Activated T-helper 1 cell treated with anti-CD3 and anti-CD28 coated beads, Interleukin-12 subunit alpha, Interleukin-12 subunit beta, Interleukin-2, Interleukin-4 antibody, amounts not matched to agents 30 ng/mL and 10 ng/mL and 1 ng/mL, durations not matched to agents 14 hours and 24 hours and 36 hours (primary cell): ENCODE measurements around the gene TUBB1. TPM values are rescaled to one million over a fixed set of nuclear protein-coding genes. Genes with fewer than 3 reads are reported as not detected.
A peak's percentile ranks its signal among the peaks of the same experiment; 100 is the strongest.

Source experiments
- DNase-seq: peaks from one replicate; pipeline ENCODE4 v3.0.0; 2021; ENCODE audit warnings: low spot score
- H3K27ac Mint-ChIP-seq: one replicate; pipeline ENCODE4 v1.8.0; 2021; ENCODE audit warnings: mild to moderate bottlenecking, mixed read lengths
- H3K27me3 Mint-ChIP-seq: one replicate; pipeline ENCODE4 v1.8.0; 2022; ENCODE audit warnings: mild to moderate bottlenecking, moderate library complexity, mixed read lengths; ENCODE audit not compliant: insufficient read depth
- H3K36me3 Mint-ChIP-seq: one replicate; pipeline ENCODE4 v1.8.0; 2021; ENCODE audit warnings: low read depth, mixed read lengths
- H3K4me1 Mint-ChIP-seq: one replicate; pipeline ENCODE4 v1.8.0; 2021; ENCODE audit warnings: low read depth, mixed read lengths
- H3K4me3 Mint-ChIP-seq: one replicate; pipeline ENCODE4 v1.8.0; 2021; ENCODE audit warnings: mild to moderate bottlenecking, moderate library complexity, mixed read lengths
- H3K9me3 Mint-ChIP-seq: one replicate; pipeline ENCODE4 v1.8.0; 2021; ENCODE audit warnings: mixed read lengths
- intact Hi-C: fragments of 100-400 bp; cut with micrococcal nuclease; formaldehyde crosslinking; loops from one replicate; pipeline ENCODE4 v1.15.1; 2024
- total RNA-seq: library from RNA; stranded (reverse); gene quantifications from 2 replicates; pipeline ENCODE4 v1.2.3, GENCODE V29; 2022

The TUBB1 gene
- total RNA-seq, 1 donor from 2014 or later = not detected

DNA sequence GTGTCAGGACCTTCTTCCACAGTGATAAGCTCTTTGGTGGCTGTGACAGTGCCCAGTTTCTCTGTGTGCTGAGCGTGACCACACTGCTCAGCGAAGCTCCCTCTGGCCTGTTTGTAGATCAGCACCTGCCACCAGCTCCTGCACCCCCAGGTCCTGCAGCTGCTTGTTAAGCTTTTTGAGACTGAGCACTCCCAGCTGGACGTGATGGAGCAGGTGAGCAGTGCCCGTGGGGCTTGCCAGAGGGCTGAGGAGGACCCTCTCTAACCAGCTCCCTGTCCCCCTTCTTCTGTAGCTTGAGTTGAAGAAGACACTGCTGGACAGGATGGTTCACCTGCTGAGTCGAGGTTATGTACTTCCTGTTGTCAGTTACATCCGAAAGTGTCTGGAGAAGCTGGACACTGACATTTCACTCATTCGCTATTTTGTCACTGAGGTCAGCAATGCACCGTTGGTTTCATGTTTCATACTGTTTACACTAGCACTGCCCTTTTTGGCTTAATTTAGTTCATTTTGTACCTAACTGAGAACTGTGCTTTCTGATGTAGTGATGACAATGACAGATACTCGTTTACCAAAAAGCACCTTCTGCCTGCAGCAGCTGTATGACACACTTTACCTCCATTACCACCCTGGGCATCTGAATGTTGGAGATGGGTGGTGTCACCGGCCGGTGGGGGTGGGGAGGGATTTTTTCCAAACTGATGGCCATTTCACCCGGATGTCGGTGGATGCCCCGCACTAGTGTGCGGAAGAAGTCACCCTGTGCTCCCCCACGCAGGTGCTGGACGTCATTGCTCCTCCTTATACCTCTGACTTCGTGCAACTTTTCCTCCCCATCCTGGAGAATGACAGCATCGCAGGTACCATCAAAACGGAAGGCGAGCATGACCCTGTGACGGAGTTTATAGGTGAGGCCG, 25.6 kb upstream of the TUBB1 start:
- intact Hi-C loops = no loop called here
- H3K4me3 Mint-ChIP-seq = no peak overlapping the region
- no peaks in the 10 kb centered on the region for H3K27me3 Mint-ChIP-seq
- no peak for DNase-seq
- H3K27ac Mint-ChIP-seq = no peak overlapping the region
- H3K36me3 Mint-ChIP-seq = peaks cover 58% of the 10 kb centered on the region
- no peaks in the 10 kb centered on the region for H3K4me1 Mint-ChIP-seq
- H3K9me3 Mint-ChIP-seq = no peaks in the 10 kb centered on the region

DNA sequence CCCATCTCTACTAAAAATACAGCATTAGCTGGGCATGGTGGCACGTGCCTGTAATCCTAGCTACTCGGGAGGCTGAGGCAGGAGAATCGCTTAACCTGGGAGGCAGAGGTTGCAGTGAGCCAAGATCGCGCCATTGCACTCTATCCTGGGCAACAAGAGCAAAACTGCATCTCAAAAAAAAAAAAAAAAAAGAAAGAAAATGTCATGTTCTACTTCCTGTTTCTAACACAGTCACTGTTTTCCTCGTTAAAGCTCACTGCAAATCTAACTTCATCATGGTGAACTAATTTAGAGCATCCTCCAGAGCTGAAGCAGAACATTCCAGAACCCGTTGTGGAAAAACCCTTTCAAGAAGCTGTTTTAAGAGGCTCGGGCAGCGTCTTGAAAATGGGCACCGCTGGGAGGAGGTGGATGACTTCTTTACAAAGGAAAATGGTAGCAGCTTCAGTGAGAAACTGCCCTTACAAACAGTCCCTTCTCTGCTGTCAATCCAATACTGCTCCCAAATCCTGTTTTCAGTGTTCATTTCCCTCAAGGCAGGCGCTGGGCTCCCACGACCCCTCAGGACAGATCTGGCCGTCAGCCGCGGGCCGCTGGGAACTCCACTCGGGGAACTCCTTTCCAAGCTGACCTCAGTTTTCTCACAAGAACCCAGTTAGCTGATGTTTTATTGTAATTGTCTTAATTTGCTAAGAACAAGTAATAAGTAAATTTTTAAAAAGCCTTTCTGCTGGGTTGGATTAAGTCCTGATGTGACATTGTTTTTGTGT, 24.7 kb upstream of the TUBB1 start:
- no peak overlapping the region for H3K4me3 Mint-ChIP-seq
- intact Hi-C loops = no loop called here
- H3K27me3 Mint-ChIP-seq = no peaks in the 10 kb centered on the region
- DNase-seq = no peak
- H3K4me1 Mint-ChIP-seq = no peaks in the 10 kb centered on the region
- H3K27ac Mint-ChIP-seq = peak overlapping the region; percentile 29
- H3K36me3 Mint-ChIP-seq = peaks cover 49% of the 10 kb centered on the region
- H3K9me3 Mint-ChIP-seq = no peaks in the 10 kb centered on the region

DNA sequence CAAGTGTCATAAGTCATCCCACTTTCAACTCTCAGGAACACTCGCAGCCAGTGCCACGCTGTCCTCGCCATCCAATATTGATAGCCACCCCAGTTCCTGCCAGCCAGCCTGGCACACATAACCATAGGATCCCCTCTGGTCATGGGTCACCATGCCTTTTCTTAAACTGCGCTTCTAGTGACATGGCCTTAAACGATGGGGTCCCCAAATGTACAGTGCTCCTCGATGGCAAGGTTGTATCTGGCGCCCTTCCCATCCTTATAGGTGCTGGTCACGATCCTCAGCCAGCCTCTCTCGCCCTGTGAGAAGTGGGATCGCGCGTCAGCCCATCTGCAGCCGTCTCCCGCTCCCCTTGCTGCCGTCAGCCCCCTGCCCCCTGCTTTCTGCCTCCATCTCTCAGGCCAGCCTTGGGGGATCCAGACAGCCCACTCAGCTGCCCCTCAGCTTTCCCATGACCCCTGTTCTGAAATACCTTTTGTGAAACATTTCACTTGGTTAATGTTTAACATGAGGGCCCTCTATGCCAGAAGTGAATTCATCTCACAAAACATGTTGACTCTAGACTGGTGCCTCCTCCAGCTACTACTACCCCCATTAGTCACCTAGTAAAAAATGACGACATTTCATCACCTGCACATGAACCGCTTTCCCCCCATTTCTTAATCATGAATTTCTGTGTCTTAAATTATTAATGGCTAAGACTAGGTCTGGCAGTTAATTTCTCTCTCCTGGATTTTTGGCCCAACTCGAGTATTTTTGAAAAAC, 23.6 kb upstream of the TUBB1 start:
- no peak overlapping the region for H3K27ac Mint-ChIP-seq
- H3K4me3 Mint-ChIP-seq = no peak overlapping the region
- H3K9me3 Mint-ChIP-seq = no peaks in the 10 kb centered on the region
- no peak for DNase-seq
- H3K36me3 Mint-ChIP-seq = peaks cover 46% of the 10 kb centered on the region
- no peaks in the 10 kb centered on the region for H3K27me3 Mint-ChIP-seq
- no peaks in the 10 kb centered on the region for H3K4me1 Mint-ChIP-seq
- intact Hi-C loops = no loop called here

DNA sequence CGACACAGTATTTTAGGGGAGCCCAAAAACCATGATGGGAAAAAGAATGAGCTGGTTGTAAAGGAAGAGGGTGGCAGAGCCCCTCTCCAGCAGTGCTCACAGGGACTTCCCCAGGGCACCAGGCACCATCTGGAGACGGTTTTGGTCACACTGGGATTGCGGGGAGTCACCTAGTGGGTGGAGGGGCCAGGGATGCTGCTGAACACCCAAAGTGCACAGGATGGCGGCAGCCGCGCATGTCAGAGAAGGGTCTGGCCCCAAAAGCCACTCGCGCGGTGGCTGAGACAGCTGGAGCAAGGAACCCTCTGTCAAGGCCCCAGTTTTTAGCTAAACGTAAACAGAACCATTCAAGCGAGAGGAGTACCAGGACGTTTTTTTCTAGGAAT, 23.0 kb upstream of the TUBB1 start:
- no peak overlapping the region for H3K4me3 Mint-ChIP-seq
- H3K9me3 Mint-ChIP-seq = no peaks in the 10 kb centered on the region
- intact Hi-C loops = no loop called here
- H3K4me1 Mint-ChIP-seq = no peaks in the 10 kb centered on the region
- H3K36me3 Mint-ChIP-seq = peaks cover 41% of the 10 kb centered on the region
- H3K27me3 Mint-ChIP-seq = no peaks in the 10 kb centered on the region
- DNase-seq = no peak
- no peak overlapping the region for H3K27ac Mint-ChIP-seq

DNA sequence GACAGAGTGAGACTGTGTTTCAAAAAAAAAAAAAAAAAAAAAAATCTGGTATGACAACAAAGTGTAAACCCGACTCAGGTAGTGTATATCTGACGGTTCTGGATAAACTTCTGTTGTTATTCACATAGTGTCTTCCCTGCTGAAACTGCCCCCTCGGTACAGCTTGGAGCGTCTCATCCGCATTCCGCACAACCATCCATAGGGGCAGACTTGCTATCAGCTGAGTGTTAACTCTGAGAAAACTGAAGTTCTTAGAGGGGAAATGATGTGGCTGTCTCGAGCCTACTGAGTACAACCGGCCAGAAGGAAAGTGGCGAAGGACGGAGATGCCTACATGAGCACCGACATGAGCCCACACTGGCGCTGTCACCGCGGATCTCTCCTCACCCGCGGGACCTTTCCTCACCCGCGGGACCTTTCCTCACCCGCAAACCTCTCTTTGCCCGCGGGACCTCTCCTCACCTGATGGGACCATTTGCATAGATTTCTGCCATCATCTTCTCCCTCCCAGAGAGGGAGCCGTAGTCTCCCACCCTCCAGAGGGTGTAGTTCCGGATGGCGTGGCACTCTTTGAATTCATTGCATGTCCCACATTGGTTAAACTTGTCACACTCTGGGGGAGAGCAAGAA, 22.0 kb upstream of the TUBB1 start:
- Mint-ChIP-seq H3K36me3 (peaks cover 39% of the 10 kb centered on the region), H3K4me1 (peaks cover under 1% of the 10 kb centered on the region), H3K9me3 (no peaks in the 10 kb centered on the region), H3K27ac (no peak overlapping the region), H3K27me3 (no peaks in the 10 kb centered on the region), H3K4me3 (no peak overlapping the region)
- no peak for DNase-seq
- intact Hi-C loops = no loop called here

DNA sequence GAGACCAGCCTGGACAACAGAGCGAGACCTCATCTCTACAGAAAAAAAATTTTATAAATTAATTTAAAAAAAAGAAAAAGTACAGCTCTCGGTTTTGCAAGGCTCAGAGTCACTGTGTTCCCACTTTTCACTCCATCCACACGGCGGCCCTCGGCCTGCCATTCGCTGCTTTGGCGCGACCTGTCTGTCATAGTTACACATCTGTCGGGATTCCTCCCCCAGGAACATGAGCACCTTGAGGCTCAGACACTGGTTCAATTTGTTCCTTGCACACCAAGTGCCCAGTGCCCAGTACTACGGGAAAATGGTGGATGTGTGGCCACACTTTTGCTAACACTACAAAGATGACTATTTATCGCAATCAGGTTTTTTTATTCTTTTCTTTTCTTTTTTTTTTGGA, 20.6 kb upstream of the TUBB1 start:
- no peaks in the 10 kb centered on the region for H3K9me3 Mint-ChIP-seq
- no peaks in the 10 kb centered on the region for H3K27me3 Mint-ChIP-seq
- H3K4me3 Mint-ChIP-seq = no peak overlapping the region
- DNase-seq = no peak
- peaks cover 38% of the 10 kb centered on the region for H3K36me3 Mint-ChIP-seq
- H3K27ac Mint-ChIP-seq = no peak overlapping the region
- H3K4me1 Mint-ChIP-seq = peaks cover 13% of the 10 kb centered on the region
- intact Hi-C loops = no loop called here

DNA sequence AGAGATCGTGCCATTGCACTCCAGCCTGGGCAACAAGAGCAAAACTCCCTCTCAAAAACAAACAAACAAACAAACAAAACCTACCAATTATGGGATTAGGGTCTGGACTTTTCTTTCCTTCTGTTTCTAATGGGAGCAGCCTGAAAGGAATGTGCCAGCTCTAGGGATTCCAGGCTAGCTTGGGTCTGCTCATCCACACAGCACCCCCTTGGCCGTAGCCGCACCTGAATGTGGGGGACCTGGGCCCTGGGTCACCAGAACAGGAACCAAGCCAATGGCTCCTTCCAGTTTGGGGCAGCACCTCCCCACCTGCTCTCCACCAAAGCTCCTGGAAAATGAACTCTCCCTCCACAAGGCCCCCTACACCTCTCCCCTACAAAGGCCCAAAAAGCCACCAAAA, 18.9 kb upstream of the TUBB1 start:
- H3K4me1 Mint-ChIP-seq = peaks cover 30% of the 10 kb centered on the region
- DNase-seq = no peak
- H3K27me3 Mint-ChIP-seq = no peaks in the 10 kb centered on the region
- H3K36me3 Mint-ChIP-seq = peaks cover 34% of the 10 kb centered on the region
- H3K9me3 Mint-ChIP-seq = no peaks in the 10 kb centered on the region
- H3K27ac Mint-ChIP-seq = no peak overlapping the region
- intact Hi-C loops = no loop called here
- no peak overlapping the region for H3K4me3 Mint-ChIP-seq

DNA sequence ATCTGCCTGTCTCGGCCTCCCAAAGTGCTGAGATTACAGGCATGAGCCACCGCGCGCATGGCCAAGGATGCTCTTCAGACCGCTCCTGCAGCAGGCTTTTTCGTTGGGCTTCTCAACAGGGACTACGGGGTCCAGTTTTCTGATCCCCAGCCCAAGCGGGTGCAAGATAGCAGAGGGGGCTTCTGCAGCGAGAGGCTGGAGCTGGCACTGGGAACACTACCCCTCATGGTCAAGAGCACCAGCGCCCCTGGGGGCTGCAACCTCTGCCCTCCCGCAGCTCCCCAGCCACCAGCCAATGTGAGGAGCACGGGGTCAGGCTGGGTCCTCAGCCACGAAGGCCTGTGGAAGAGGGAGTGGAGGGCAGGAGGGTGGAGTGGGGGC, 18.2 kb upstream of the TUBB1 start:
- Mint-ChIP-seq H3K36me3 (peaks cover 27% of the 10 kb centered on the region), H3K4me1 (peaks cover 37% of the 10 kb centered on the region)
- intact Hi-C loops = no loop called here

DNA sequence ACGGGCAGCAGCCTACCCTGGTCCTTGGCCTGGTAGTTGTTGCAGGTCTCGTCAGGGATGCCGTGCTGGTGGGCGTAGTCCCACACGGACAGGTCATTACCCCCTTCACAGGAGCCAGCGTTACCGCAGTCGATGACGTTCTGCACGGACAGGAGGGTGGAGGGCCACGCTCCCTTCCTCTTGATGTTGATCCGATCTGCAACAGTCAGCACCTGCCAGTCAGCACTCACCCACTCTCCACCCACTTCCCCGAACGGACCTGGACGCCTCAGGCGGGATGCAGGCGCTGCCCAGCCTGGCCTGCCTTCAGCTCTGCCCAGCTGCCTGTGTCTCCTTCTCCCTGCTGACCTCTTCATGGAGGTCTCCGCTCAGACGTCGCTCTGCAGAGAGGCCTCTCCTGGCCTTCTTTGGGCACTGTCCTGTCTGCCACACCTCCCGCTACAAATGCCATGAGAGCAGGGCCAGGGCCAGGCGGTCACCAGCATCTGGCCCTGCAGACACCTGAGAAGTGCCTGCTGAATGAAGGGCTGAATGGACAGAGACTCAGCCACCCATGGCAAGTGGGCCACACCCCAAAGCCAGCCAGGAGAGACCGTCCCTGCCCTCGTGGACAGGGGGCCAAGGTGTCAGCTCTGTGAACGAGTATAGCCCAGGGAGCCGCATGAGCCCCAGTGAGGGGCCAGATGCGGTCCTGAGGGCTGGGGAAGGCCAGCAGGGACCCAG, 17.6 kb upstream of the TUBB1 start:
- H3K36me3 Mint-ChIP-seq = peaks cover 25% of the 10 kb centered on the region
- no peaks in the 10 kb centered on the region for H3K27me3 Mint-ChIP-seq
- no peak for DNase-seq
- peaks cover 39% of the 10 kb centered on the region for H3K4me1 Mint-ChIP-seq
- no peak overlapping the region for H3K4me3 Mint-ChIP-seq
- intact Hi-C loops = no loop called here
- no peak overlapping the region for H3K27ac Mint-ChIP-seq
- no peaks in the 10 kb centered on the region for H3K9me3 Mint-ChIP-seq

More for the DNA sequence above, 18.2 kb upstream of the TUBB1 start:
- H3K27me3 Mint-ChIP-seq = no peaks in the 10 kb centered on the region
- no peak overlapping the region for H3K27ac Mint-ChIP-seq
- H3K4me3 Mint-ChIP-seq = no peak overlapping the region
- H3K9me3 Mint-ChIP-seq = no peaks in the 10 kb centered on the region
- DNase-seq = no peak

DNA sequence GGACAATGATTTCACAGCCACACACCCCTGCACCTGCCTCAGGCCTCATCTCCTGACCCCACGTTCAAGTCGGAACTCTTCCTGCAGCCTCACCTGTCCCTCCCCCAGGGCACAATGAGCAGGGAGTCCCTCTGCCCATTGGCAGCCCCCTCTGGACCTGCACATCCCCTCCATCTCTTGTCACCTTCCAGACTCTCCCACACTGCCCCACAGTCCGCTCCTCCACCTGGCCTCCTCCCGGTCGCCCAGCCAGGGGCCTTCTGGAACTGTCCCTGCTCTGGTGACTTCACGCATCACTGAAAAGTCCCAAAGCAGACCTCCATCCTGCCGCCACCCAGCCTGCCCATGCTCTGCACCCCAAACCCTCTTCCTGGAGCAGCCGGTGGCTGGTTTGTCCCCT, 16.8 kb upstream of the TUBB1 start:
- Mint-ChIP-seq H3K9me3 (no peaks in the 10 kb centered on the region), H3K4me1 (peaks cover 39% of the 10 kb centered on the region), H3K36me3 (peaks cover 22% of the 10 kb centered on the region), H3K27ac (no peak overlapping the region), H3K27me3 (no peaks in the 10 kb centered on the region), H3K4me3 (no peak overlapping the region)
- no peak for DNase-seq
- intact Hi-C loops = no loop called here

DNA sequence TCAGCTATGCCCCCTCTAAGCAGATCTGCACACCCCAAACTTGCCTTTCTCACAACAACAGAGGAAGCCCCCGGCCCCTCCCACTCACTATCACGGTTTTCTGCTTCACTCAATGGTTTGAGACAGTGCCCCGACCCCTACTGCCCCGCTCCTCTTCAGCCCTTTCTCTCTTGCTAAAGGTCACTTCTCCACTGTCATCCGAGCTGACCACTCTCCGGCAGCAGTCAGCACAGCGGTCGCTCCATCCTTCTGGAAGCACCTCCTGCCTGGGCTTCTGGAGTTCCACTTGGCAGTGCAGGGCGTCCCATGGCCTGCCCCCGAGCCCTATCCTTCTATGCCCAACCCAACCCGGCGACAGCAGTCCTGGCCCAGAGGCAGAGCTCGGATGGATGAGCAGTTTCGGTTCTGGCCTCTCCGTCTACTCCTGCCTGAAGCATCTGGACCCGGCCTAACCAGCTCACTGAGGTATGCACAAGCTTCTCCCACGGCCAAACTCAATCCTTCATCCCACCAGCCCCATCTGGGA, 16.3 kb upstream of the TUBB1 start:
- Mint-ChIP-seq H3K27me3 (no peaks in the 10 kb centered on the region), H3K36me3 (peaks cover 19% of the 10 kb centered on the region), H3K27ac (no peak overlapping the region), H3K4me3 (no peak overlapping the region), H3K9me3 (no peaks in the 10 kb centered on the region), H3K4me1 (peaks cover 39% of the 10 kb centered on the region)
- intact Hi-C loops = no loop called here
- DNase-seq = no peak
